Panc1 (cell line): ENCODE data around the gene ACSL6. TPM values are rescaled to one million over a fixed set of nuclear protein-coding genes. Genes with fewer than 3 reads are reported as not detected.

Source experiments
- ATAC-seq: fragments of 200-7000 bp; cut with Tn5 transposase; 2 replicates; pipeline ENCODE4 v1.9.1; 2020; ENCODE audit warnings: mild to moderate bottlenecking, moderate library complexity
- BruUV-seq: library from RNA; stranded (reverse); fragments of 400-500 nt; replicated peaks from 2 replicates; lab custom pipeline; 2021; lab: Mats Ljungman, UMichigan
- CTCF ChIA-PET: fragments of 300-600 bp; sonication (Branson Sonifier 250); formaldehyde crosslinking; loops from one replicate; lab custom pipeline; 2022; ENCODE audit warnings: antibody characterized with exemption; lab: Charles Lee
- POLR2A ChIA-PET: fragments of 300-600 bp; sonication (Branson Sonifier 250); formaldehyde crosslinking; loops from one replicate; lab custom pipeline; 2022; ENCODE audit warnings: antibody characterized with exemption; lab: Charles Lee
- DNase-seq: peaks from one replicate; pipeline ENCODE4 v3.0.0-alpha.2; 2010; ENCODE audit warnings: low read depth, low spot score
- H3K27ac ChIP-seq: 2 replicates; pipeline ENCODE4 v1.5.1; 2011; ENCODE audit warnings: mild to moderate bottlenecking, low read length, inconsistent platforms
- H3K27me3 ChIP-seq: fragments of 200-500 bp; sonication (Bioruptor generic); 2 replicates; pipeline ENCODE4 v1.6.0; 2014; ENCODE audit warnings: low read length, inconsistent platforms; ENCODE audit not compliant: control insufficient read depth, insufficient read depth
- H3K36me3 ChIP-seq: fragments of 200-500 bp; sonication (Bioruptor generic); 2 replicates; pipeline ENCODE4 v1.5.1; 2014; ENCODE audit warnings: inconsistent platforms, mild to moderate bottlenecking, low read length, moderate library complexity; ENCODE audit not compliant: control insufficient read depth, insufficient read depth
- H3K4me1 ChIP-seq: 2 replicates; pipeline ENCODE4 v1.5.1; 2011; ENCODE audit warnings: inconsistent platforms, mild to moderate bottlenecking, low read length, moderate library complexity; ENCODE audit not compliant: control insufficient read depth, insufficient read depth
- H3K4me3 ChIP-seq, 2 experiments: 2 replicates each; pipeline ENCODE4 v1.5.1; 2011 to 2012; ENCODE audit warnings: low read depth in 2 of 2, low read length in 2 of 2, mild to moderate bottlenecking in 2 of 2, inconsistent platforms in 1 of 2, moderate library complexity in 1 of 2
- H3K9me3 ChIP-seq: fragments of 200-500 bp; sonication (Bioruptor generic); 2 replicates; pipeline ENCODE4 v1.5.1; 2014; ENCODE audit warnings: low read depth, mild to moderate bottlenecking, inconsistent platforms, low read length, moderate library complexity; ENCODE audit not compliant: control insufficient read depth, insufficient read depth
- CTCF ChIP-seq: fragments of 450-650 bp; IDR thresholded peaks from 2 replicates; pipeline ENCODE4 v1.5.1; 2017; ENCODE audit warnings: mild to moderate bottlenecking
- POLR2AphosphoS5 ChIP-seq: IDR thresholded peaks from 2 replicates; pipeline ENCODE4 v1.6.1; 2012; ENCODE audit warnings: mild to moderate bottlenecking, low read depth, low read length, moderate library complexity
- REST ChIP-seq, 2 experiments: IDR thresholded peaks; 2 replicates each; pipeline ENCODE4 v1.6.1; 2011 to 2012; ENCODE audit warnings: low read depth in 2 of 2, control low read depth in 1 of 2, low read length in 1 of 2, mild to moderate bottlenecking in 1 of 2, moderate library complexity in 1 of 2; ENCODE audit not compliant: insufficient read depth in 1 of 2
- SIN3A ChIP-seq: IDR thresholded peaks from 2 replicates; pipeline ENCODE4 v1.6.1; 2012; ENCODE audit warnings: low read depth, mild to moderate bottlenecking, low read length, moderate library complexity, borderline replicate concordance; ENCODE audit not compliant: insufficient read depth
- TCF7L2 ChIP-seq: IDR thresholded peaks from 2 replicates; pipeline ENCODE4 v1.6.1; 2011; ENCODE audit warnings: mild to moderate bottlenecking, low read depth, low read length, inconsistent platforms
- in situ Hi-C: cut with HindIII; loops from 2 replicates; pipeline ENCODE4 v1.10.0; 2016; ENCODE audit warnings: low sequenced_read_pairs, low pct_unique_long_range_greater_than_20kb
- intact Hi-C: fragments of 100-400 bp; cut with micrococcal nuclease; formaldehyde crosslinking; loops from one replicate; pipeline ENCODE4 v1.10.0; 2022; ENCODE audit not compliant: unreplicated experiment
- total RNA-seq: library from RNA; stranded (reverse); gene quantifications from one replicate; pipeline ENCODE4 v1.2.1, GENCODE V29; 2021; ENCODE audit not compliant: unreplicated experiment

ACSL6 gene
- total RNA-seq, 1 experiment from 2014 or later, result 0.18 TPM

GRCh38 chr5:131997026-131997726 is 14.3 kb downstream of the ACSL6 start:
- Histone ChIP-seq H3K36me3 (no peaks in the 10 kb centered on the region), H3K4me1 (no peaks in the 10 kb centered on the region), H3K27ac (no peak overlapping the region), H3K9me3 (no peaks in the 10 kb centered on the region), H3K27me3 (no peaks in the 10 kb centered on the region), H3K4me3 (no peak overlapping the region)
- ATAC-seq (no peak), DNase-seq (no peak)
- no TSS peak for BruUV-seq
- intact Hi-C loops (no loop called here), in situ Hi-C loops (no loop called here)
- ChIA-PET CTCF (interaction anchor here (1.2 kb wide), 1 partner anchor 11 kb away, joined by 3 read pairs; no protein-coding TSS in a partner anchor), POLR2A (no interaction called here)
- TF ChIP-seq REST (IDR thresholded peaks at IDR 0.05; ENCODE audit: insufficient read depth in 1 of 2, low read depth in 2 of 2, low read length in 1 of 2) (no peak), POLR2AphosphoS5 (no peak), TCF7L2 (no peak)

GRCh38 chr5:131996210-131997025 is 15.0 kb downstream of the ACSL6 start:
- Histone ChIP-seq H3K9me3 (no peaks in the 10 kb centered on the region), H3K27me3 (no peaks in the 10 kb centered on the region), H3K4me3 (no peak overlapping the region), H3K36me3 (no peaks in the 10 kb centered on the region), H3K4me1 (no peaks in the 10 kb centered on the region), H3K27ac (no peak overlapping the region)
- BruUV-seq, result no TSS peak
- TF ChIP-seq REST (IDR thresholded peaks at IDR 0.05; ENCODE audit: insufficient read depth in 1 of 2, low read depth in 2 of 2, low read length in 1 of 2) (no peak), POLR2AphosphoS5 (no peak), SIN3A (no peak), TCF7L2 (no peak), CTCF (no peak)
- intact Hi-C loops (no loop called here), in situ Hi-C loops (no loop called here)
- ATAC-seq (no peak), DNase-seq (no peak)
- POLR2A ChIA-PET, result no interaction called here
- CTCF ChIA-PET, result interaction anchor here (1.2 kb wide), 1 partner anchor 12 kb away, joined by 3 read pairs; no protein-coding TSS in a partner anchor
